HepG2 (cell line): ENCODE results near the gene KRT3. TPM values are rescaled to one million over a fixed set of nuclear protein-coding genes. Genes with fewer than 3 reads are reported as not detected.

Experiments used
- ATAC-seq: fragments of 200-7000 bp; cut with Tn5 transposase; 3 replicates; pipeline ENCODE4 v1.9.1; 2020; ENCODE audit warnings: mild to moderate bottlenecking, moderate library complexity
- BruUV-seq: library from RNA; stranded (reverse); fragments of 400-500 nt; replicated peaks from 2 replicates; lab custom pipeline; 2021; lab: Mats Ljungman, UMichigan
- CTCF ChIA-PET: fragments of 300-600 bp; formaldehyde crosslinking; extraction: SDS; loops from one replicate; lab custom pipeline; 2021; ENCODE audit warnings: low total read pairs, inconsistent platforms, low intra/inter-chr PET ratio; lab: Yijun Ruan, JAX
- POLR2A ChIA-PET: fragments of 350-600 bp; sonication (Branson Sonifier 250); formaldehyde crosslinking; loops from one replicate; lab custom pipeline; 2020; ENCODE audit warnings: antibody characterized with exemption, inconsistent platforms; lab: Yijun Ruan, JAX
- DNase-seq: peaks from one replicate; pipeline ENCODE4 v3.0.0-alpha.2; 2015; ENCODE audit warnings: low spot score
- FAIRE-seq: peaks from 3 replicates; lab custom pipeline; 2011; peaks lifted over from hg19 to GRCh38; lab: Jason Lieb, UNC
- H2AFZ ChIP-seq: one replicate; pipeline ENCODE4 v1.6.1; 2011; ENCODE audit warnings: low read length, inconsistent platforms
- H3K27ac ChIP-seq: fragments of 300-600 bp; 3 replicates; pipeline ENCODE4 v1.8.0; 2011; ENCODE audit warnings: mixed run types, mild to moderate bottlenecking, mixed read lengths, low read length, inconsistent platforms; ENCODE audit not compliant: insufficient read depth; ENCODE audit errors: extremely low read length
- H3K27me3 ChIP-seq, 2 experiments: fragments of 200-600 bp in 1 of 2; 2 replicates in 1 of 2; 3 replicates in 1 of 2; pipeline versions ENCODE4 v1.6.0 to v1.8.0; 2011; ENCODE audit warnings: low read length in 2 of 2, mild to moderate bottlenecking in 2 of 2, moderate library complexity in 2 of 2, inconsistent platforms in 1 of 2; ENCODE audit not compliant: insufficient read depth in 2 of 2, control insufficient read depth in 1 of 2
- H3K36me3 ChIP-seq, 2 experiments: fragments of 200-600 bp in 1 of 2; replicated peaks in 1 of 2; 2 replicates in 1 of 2; 3 replicates in 1 of 2; pipeline versions ENCODE4 v1.5.1 to v1.8.0; 2011; ENCODE audit warnings: low read length in 2 of 2, inconsistent platforms in 1 of 2; ENCODE audit not compliant: insufficient read depth in 2 of 2, control insufficient read depth in 1 of 2
- H3K4me1 ChIP-seq: 2 replicates; pipeline ENCODE4 v1.5.1; 2012; ENCODE audit warnings: low read length, inconsistent platforms; ENCODE audit not compliant: insufficient read depth
- H3K4me2 ChIP-seq: 2 replicates; pipeline ENCODE4 v1.6.0; 2011; ENCODE audit warnings: low read depth, low read length, inconsistent platforms
- H3K4me3 ChIP-seq, 3 experiments: fragments of 200-600 bp in 1 of 3; sonication (generic), shearing (Covaris generic) in 1 of 3; replicated peaks in 1 of 3; 2 replicates each; pipeline ENCODE4 v1.5.1; 2011 to 2016; ENCODE audit warnings: low read length in 3 of 3, inconsistent platforms in 2 of 3, low read depth in 2 of 3, mild to moderate bottlenecking in 2 of 3, control low read depth in 1 of 3, mixed read lengths in 1 of 3; ENCODE audit not compliant: insufficient read depth in 1 of 3
- H3K79me2 ChIP-seq: one replicate; pipeline ENCODE4 v1.6.1; 2011; ENCODE audit warnings: low read length, inconsistent platforms; ENCODE audit not compliant: insufficient read depth
- H3K9ac ChIP-seq: 2 replicates; pipeline ENCODE4 v1.6.0; 2011; ENCODE audit warnings: mild to moderate bottlenecking, low read depth, low read length, inconsistent platforms; ENCODE audit not compliant: insufficient read depth
- H3K9me3 ChIP-seq: 2 replicates; pipeline ENCODE4 v1.5.1; 2012; ENCODE audit warnings: mild to moderate bottlenecking, low read length
- H4K20me1 ChIP-seq: 2 replicates; pipeline ENCODE4 v1.6.0; 2011; ENCODE audit warnings: inconsistent platforms, mild to moderate bottlenecking, low read length, moderate library complexity; ENCODE audit not compliant: insufficient read depth
- FOXM1 ChIP-seq: sonication (generic); formaldehyde crosslinking; IDR thresholded peaks from 2 replicates; pipeline ENCODE4 v1.5.0; 2020; ENCODE audit warnings: missing genetic modification reagents
- GATAD1 ChIP-seq: IDR thresholded peaks from 2 replicates; pipeline ENCODE4 v1.6.1; 2016; ENCODE audit warnings: missing genetic modification reagents, missing compliant biosample characterization
- HES4 ChIP-seq: sonication (generic); formaldehyde crosslinking; IDR thresholded peaks from 2 replicates; pipeline ENCODE4 v1.9.0; 2021; ENCODE audit warnings: mild to moderate bottlenecking, missing genetic modification reagents, borderline replicate concordance
- ZMAT3 ChIP-seq: sonication (generic); formaldehyde crosslinking; conservative IDR thresholded peaks from 2 replicates; pipeline ENCODE4 v1.7.0; 2021; ENCODE audit warnings: missing genetic modification reagents
- ZMYM4 ChIP-seq: sonication (generic); formaldehyde crosslinking; IDR thresholded peaks from 2 replicates; pipeline ENCODE4 v1.8.1; 2023; ENCODE audit warnings: mild to moderate bottlenecking, missing genetic modification reagents
- ZNF501 ChIP-seq: sonication (generic); formaldehyde crosslinking; IDR thresholded peaks from 2 replicates; pipeline ENCODE4 v1.5.1; 2020; ENCODE audit warnings: mild to moderate bottlenecking, moderate library complexity, missing genetic modification reagents
- ZNF572 ChIP-seq: sonication (generic); formaldehyde crosslinking; IDR thresholded peaks from 2 replicates; pipeline ENCODE4 v1.5.1; 2020; ENCODE audit warnings: mild to moderate bottlenecking, missing genetic modification reagents
- ZNF670 ChIP-seq: sonication (generic); formaldehyde crosslinking; IDR thresholded peaks from 2 replicates; pipeline ENCODE4 v1.8.0; 2022; ENCODE audit warnings: mild to moderate bottlenecking, missing genetic modification reagents, borderline replicate concordance
- ZNF790 ChIP-seq: sonication (generic); formaldehyde crosslinking; IDR thresholded peaks from 2 replicates; pipeline ENCODE4 v1.8.0; 2022; ENCODE audit warnings: missing genetic modification reagents, mild to moderate bottlenecking, borderline replicate concordance
- ZSCAN25 ChIP-seq: sonication (generic); formaldehyde crosslinking; IDR thresholded peaks from 2 replicates; pipeline ENCODE4 v1.8.0; 2022; ENCODE audit warnings: mild to moderate bottlenecking, missing genetic modification reagents
- WGBS: methylation state at CpG from one replicate; pipeline ENCODE4 v1.1.6; 2017; ENCODE audit warnings: low lambda C conversion rate; 5-methylcytosine and 5-hydroxymethylcytosine counted together
- in situ Hi-C: cut with HindIII; loops from 2 replicates; pipeline ENCODE4 v1.10.0; 2017; ENCODE audit warnings: low pct_unique_long_range_greater_than_20kb; ENCODE audit not compliant: extremely low pct_ligation_motif_present
- intact Hi-C: fragments of 100-400 bp; cut with micrococcal nuclease; formaldehyde crosslinking; loops from one replicate; pipeline ENCODE4 v1.10.0; 2022; ENCODE audit not compliant: unreplicated experiment
- polyA plus RNA-seq, 8 experiments: library from polyadenylated mRNA; depleted of rRNA in 3 of 8; stranded (reverse) in 7 of 8; unstranded in 1 of 8; fragments of >200 nt; fragmentation: Illumina TruSeq in 4 of 8; extraction: Trizol in 4 of 8; gene quantifications; 2 replicates each; pipeline versions ENCODE4 v1.2.1 to v1.2.3, GENCODE V29; 2011 to 2016; ENCODE audit warnings: low read depth in 4 of 8, missing spikeins in 1 of 8, mixed read lengths in 1 of 8; ENCODE audit not compliant: insufficient read depth in 1 of 8
- total RNA-seq, 5 experiments: library from RNA; depleted of rRNA; stranded (reverse); fragments of >200 nt; fragmentation: Illumina TruSeq; extraction: Trizol; gene quantifications; 2 replicates each; pipeline ENCODE4 v1.2.3, GENCODE V29; 2016; ENCODE audit warnings: low read depth in 1 of 5
- TF ChIP-seq, protein P1 (sequence below): conservative IDR thresholded peaks from 2 replicates; pipeline ENCODE4 v1.6.1; 2018; ENCODE audit warnings: missing genetic modification reagents
- TF ChIP-seq, protein P2 (sequence below): sonication (generic); formaldehyde crosslinking; IDR thresholded peaks from 2 replicates; pipeline ENCODE4 v1.9.0; 2021; ENCODE audit warnings: missing genetic modification reagents, mild to moderate bottlenecking, borderline replicate concordance
- TF ChIP-seq, protein P3 (sequence below): sonication (generic); formaldehyde crosslinking; IDR thresholded peaks from 2 replicates; pipeline ENCODE4 v1.4.0; 2020; ENCODE audit warnings: missing genetic modification reagents

Gene KRT3
- total and polyA plus RNA-seq, 2 of the 13 experiments (the other 11 are each of a cell fraction or from before 2014, with no cell fraction given) = not detected

GRCh38 chr12:52826611-52827498 is 30.9 kb upstream of the KRT3 start:
- Histone ChIP-seq H3K4me1 (peaks cover 9% of the 10 kb centered on the region), H3K9ac (no peak overlapping the region), H3K4me3 (no peak overlapping the region), H2AFZ (no peak overlapping the region), H3K79me2 (no peaks in the 10 kb centered on the region), H3K27ac (no peak overlapping the region), H4K20me1 (no peaks in the 10 kb centered on the region), H3K9me3 (no peaks in the 10 kb centered on the region), H3K4me2 (no peak overlapping the region), H3K36me3 (no peaks in the 10 kb centered on the region), H3K27me3 (peaks cover 1 to 24% of the 10 kb centered on the region in 2 experiments; a peak in 3 of 5 replicates)
- in situ Hi-C loops = no loop called here
- intact Hi-C loops = no loop called here
- CTCF ChIA-PET = no interaction called here
- no peak; the same call in 2 of the 3 replicates for ATAC-seq
- no peak for FAIRE-seq
- no TSS peak for BruUV-seq
- DNase-seq = peak; percentile 21
- TF ChIP-seq, protein P1, sequence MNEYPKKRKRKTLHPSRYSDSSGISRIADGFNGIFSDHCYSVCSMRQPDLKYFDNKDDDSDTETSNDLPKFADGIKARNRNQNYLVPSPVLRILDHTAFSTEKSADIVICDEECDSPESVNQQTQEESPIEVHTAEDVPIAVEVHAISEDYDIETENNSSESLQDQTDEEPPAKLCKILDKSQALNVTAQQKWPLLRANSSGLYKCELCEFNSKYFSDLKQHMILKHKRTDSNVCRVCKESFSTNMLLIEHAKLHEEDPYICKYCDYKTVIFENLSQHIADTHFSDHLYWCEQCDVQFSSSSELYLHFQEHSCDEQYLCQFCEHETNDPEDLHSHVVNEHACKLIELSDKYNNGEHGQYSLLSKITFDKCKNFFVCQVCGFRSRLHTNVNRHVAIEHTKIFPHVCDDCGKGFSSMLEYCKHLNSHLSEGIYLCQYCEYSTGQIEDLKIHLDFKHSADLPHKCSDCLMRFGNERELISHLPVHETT (CRISPR knock-in tag) = no peak
- TF ChIP-seq, protein P2, sequence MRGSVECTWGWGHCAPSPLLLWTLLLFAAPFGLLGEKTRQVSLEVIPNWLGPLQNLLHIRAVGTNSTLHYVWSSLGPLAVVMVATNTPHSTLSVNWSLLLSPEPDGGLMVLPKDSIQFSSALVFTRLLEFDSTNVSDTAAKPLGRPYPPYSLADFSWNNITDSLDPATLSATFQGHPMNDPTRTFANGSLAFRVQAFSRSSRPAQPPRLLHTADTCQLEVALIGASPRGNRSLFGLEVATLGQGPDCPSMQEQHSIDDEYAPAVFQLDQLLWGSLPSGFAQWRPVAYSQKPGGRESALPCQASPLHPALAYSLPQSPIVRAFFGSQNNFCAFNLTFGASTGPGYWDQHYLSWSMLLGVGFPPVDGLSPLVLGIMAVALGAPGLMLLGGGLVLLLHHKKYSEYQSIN (CRISPR knock-in tag) = no peak
- TF ChIP-seq ZMAT3 (CRISPR knock-in tag) (no peak), FOXM1 (CRISPR knock-in tag) (no peak), ZNF572 (CRISPR knock-in tag) (no peak), ZMYM4 (CRISPR knock-in tag) (no peak), ZNF670 (no peak), GATAD1 (CRISPR knock-in tag) (no peak), ZNF790 (CRISPR knock-in tag) (no peak), HES4 (no peak), ZSCAN25 (CRISPR knock-in tag) (no peak), ZNF501 (no peak)
- TF ChIP-seq, protein P3, sequence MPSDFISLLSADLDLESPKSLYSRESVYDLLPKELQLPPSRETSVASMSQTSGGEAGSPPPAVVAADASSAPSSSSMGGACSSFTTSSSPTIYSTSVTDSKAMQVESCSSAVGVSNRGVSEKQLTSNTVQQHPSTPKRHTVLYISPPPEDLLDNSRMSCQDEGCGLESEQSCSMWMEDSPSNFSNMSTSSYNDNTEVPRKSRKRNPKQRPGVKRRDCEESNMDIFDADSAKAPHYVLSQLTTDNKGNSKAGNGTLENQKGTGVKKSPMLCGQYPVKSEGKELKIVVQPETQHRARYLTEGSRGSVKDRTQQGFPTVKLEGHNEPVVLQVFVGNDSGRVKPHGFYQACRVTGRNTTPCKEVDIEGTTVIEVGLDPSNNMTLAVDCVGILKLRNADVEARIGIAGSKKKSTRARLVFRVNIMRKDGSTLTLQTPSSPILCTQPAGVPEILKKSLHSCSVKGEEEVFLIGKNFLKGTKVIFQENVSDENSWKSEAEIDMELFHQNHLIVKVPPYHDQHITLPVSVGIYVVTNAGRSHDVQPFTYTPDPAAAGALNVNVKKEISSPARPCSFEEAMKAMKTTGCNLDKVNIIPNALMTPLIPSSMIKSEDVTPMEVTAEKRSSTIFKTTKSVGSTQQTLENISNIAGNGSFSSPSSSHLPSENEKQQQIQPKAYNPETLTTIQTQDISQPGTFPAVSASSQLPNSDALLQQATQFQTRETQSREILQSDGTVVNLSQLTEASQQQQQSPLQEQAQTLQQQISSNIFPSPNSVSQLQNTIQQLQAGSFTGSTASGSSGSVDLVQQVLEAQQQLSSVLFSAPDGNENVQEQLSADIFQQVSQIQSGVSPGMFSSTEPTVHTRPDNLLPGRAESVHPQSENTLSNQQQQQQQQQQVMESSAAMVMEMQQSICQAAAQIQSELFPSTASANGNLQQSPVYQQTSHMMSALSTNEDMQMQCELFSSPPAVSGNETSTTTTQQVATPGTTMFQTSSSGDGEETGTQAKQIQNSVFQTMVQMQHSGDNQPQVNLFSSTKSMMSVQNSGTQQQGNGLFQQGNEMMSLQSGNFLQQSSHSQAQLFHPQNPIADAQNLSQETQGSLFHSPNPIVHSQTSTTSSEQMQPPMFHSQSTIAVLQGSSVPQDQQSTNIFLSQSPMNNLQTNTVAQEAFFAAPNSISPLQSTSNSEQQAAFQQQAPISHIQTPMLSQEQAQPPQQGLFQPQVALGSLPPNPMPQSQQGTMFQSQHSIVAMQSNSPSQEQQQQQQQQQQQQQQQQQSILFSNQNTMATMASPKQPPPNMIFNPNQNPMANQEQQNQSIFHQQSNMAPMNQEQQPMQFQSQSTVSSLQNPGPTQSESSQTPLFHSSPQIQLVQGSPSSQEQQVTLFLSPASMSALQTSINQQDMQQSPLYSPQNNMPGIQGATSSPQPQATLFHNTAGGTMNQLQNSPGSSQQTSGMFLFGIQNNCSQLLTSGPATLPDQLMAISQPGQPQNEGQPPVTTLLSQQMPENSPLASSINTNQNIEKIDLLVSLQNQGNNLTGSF (CRISPR knock-in tag) = no peak
- WGBS = 49% methylated on average over 8 of the region's 11 CpGs
- POLR2A ChIA-PET = no interaction called here
